Measurements from ENCODE around the gene AK4. TPM values are rescaled to one million over a fixed set of nuclear protein-coding genes. Genes with fewer than 3 reads are reported as not detected.

AK4 gene
- total and polyA plus RNA-seq, 2 experiments from 2014 or later: 65.4 to 110 TPM

DNA sequence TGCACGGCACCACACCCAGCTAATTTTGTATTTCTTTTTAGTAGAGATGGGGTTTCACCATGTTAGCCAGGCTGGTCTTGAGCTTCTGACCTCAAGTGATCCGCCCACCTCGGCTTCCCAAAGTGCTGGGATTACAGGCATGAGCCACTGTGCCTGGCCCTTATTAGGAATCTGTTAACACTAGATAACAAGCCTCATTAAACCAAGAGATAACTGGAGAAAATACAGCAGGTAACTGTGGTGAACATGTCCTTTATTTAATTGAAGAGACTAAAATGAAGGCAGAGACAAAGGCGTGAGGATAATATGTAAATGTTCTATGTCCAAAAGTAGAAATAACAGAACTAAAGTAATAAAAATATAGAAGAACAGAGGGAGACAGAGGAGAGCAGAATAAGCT is 89.5 kb downstream of the AK4 start:
- Histone ChIP-seq H3K9me3 (ENCODE audit: low read depth) (no peaks in the 10 kb centered on the region), H3F3A (ENCODE audit: insufficient read depth) (0 out of 2 replicates have a peak, but pooled peaks cover 3% of the 10 kb centered on the region), H3K9ac (no peak overlapping the region), H4K20me1 (ENCODE audit: insufficient read depth) (no peaks in the 10 kb centered on the region), H3K27me3 (replicated peaks; ENCODE audit: insufficient read depth) (no peaks in the 10 kb centered on the region), H3K4me2 (ENCODE audit: unreplicated experiment) (no peak overlapping the region), H3K36me3 (ENCODE audit: low read depth) (no peaks in the 10 kb centered on the region), H3K79me2 (ENCODE audit: insufficient read depth) (no peaks in the 10 kb centered on the region), H3K9me2 (ENCODE audit: insufficient read depth) (no peaks in the 10 kb centered on the region), H2AFZ (no peak overlapping the region), H3K27ac (no peak overlapping the region), H3K4me1 (ENCODE audit: insufficient read depth) (no peaks in the 10 kb centered on the region), H3K4me3 (no peak overlapping the region)
- WGBS, 2 experiments (ENCODE audit: low coverage in 1 of 2, low lambda C conversion rate in 2 of 2, missing lambda C conversion rate in 2 of 2): 78% methylated on average over 4 of the region's 4 CpGs
- TF ChIP-seq EZH2phosphoT487 (IDR thresholded peaks at IDR 0.05; ENCODE audit: insufficient read depth, low read depth) (no peak), EZH2 (IDR thresholded peaks at IDR 0.05; ENCODE audit: insufficient read depth, poor library complexity, severe bottlenecking) (no peak)
- DNase-seq: no peak
- in situ Hi-C loops (cut with MboI): loop anchor here (10.0 to 25.0 kb wide), 2 partner anchors 447 to 700 kb away; no protein-coding TSS in a partner anchor

DNA sequence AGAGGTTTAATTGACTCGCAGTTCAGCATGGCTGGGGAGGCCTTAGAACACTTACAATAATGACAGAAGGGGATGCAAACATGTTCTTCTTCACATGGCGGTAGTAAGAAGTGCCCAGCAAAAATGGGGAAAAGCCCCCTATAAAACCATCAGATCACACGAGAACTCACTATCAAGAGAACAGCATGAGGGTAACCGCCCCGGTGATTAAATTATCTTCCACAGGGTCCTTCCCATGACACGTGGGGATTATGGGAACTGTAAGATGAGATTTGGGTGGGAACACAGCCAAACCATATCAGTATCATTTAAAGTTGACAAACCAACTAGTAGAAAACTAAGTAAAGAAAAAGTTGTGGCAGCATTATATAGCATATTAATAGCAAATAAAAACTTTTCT is 90.0 kb downstream of the AK4 start:
- Histone ChIP-seq H3F3A (ENCODE audit: insufficient read depth) (0 out of 2 replicates have a peak, but pooled peaks cover 3% of the 10 kb centered on the region), H3K4me2 (ENCODE audit: unreplicated experiment) (no peak overlapping the region), H4K20me1 (ENCODE audit: insufficient read depth) (no peaks in the 10 kb centered on the region), H3K36me3 (ENCODE audit: low read depth) (no peaks in the 10 kb centered on the region), H3K9me2 (ENCODE audit: insufficient read depth) (no peaks in the 10 kb centered on the region), H3K79me2 (ENCODE audit: insufficient read depth) (no peaks in the 10 kb centered on the region), H2AFZ (no peak overlapping the region), H3K4me1 (ENCODE audit: insufficient read depth) (no peaks in the 10 kb centered on the region), H3K27me3 (replicated peaks; ENCODE audit: insufficient read depth) (no peaks in the 10 kb centered on the region), H3K27ac (no peak overlapping the region), H3K9ac (no peak overlapping the region), H3K4me3 (no peak overlapping the region), H3K9me3 (ENCODE audit: low read depth) (no peaks in the 10 kb centered on the region)
- WGBS, 2 experiments (ENCODE audit: low coverage in 1 of 2, low lambda C conversion rate in 2 of 2, missing lambda C conversion rate in 2 of 2): 55 to 56% methylated on average over 6 of the region's 6 CpGs
- no peak for TF ChIP-seq EZH2phosphoT487 (IDR thresholded peaks at IDR 0.05; ENCODE audit: insufficient read depth, low read depth)
- TF ChIP-seq EZH2 (IDR thresholded peaks at IDR 0.05; ENCODE audit: insufficient read depth, poor library complexity, severe bottlenecking): no peak
- in situ Hi-C loops (cut with MboI): loop anchor here (10.0 to 25.0 kb wide), 2 partner anchors 447 to 699 kb away; no protein-coding TSS in a partner anchor
- no peak for DNase-seq

DNA sequence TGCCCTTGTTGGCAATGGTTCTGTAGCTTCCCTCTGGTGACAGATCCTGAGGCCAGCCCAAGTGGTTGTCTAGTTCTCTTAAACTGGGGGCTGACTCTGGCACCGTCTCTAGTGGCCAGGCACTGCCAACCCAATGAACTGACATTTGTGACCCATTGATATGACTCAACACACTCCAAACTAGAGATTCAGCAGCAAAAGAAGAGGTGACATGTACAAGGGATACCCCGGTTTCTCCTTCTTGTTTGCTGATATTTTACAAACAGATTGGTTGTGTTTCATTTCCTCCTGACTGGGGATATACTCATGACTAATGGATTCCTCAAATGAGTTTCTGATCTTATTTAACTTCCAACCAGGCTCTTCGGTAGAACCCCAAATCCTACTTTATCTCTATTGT is 95.5 kb downstream of the AK4 start:
- no peaks in the 10 kb centered on the region for H3K9me2 ChIP-seq (ENCODE audit: insufficient read depth)
- no peaks in the 10 kb centered on the region for H3K36me3 ChIP-seq (ENCODE audit: low read depth)
- DNase-seq: no peak
- WGBS, 2 experiments (ENCODE audit: low coverage in 1 of 2, low lambda C conversion rate in 2 of 2, missing lambda C conversion rate in 2 of 2): 72 to 79% methylated on average over 3 of the region's 3 CpGs
- no peak overlapping the region for H3K27ac ChIP-seq
- no peaks in the 10 kb centered on the region for H3K27me3 ChIP-seq (replicated peaks; ENCODE audit: insufficient read depth)
- no peak overlapping the region for H2AFZ ChIP-seq
- peaks cover 13% of the 10 kb centered on the region for H3K4me1 ChIP-seq (ENCODE audit: insufficient read depth)
- H3F3A ChIP-seq (ENCODE audit: insufficient read depth): peaks cover 18% of the 10 kb centered on the region
- H3K4me3 ChIP-seq: no peak overlapping the region
- H3K79me2 ChIP-seq (ENCODE audit: insufficient read depth): no peaks in the 10 kb centered on the region
- H4K20me1 ChIP-seq (ENCODE audit: insufficient read depth): no peaks in the 10 kb centered on the region
- no peak overlapping the region for H3K9ac ChIP-seq
- no peak for TF ChIP-seq EZH2 (IDR thresholded peaks at IDR 0.05; ENCODE audit: insufficient read depth, poor library complexity, severe bottlenecking)
- no peak for TF ChIP-seq EZH2phosphoT487 (IDR thresholded peaks at IDR 0.05; ENCODE audit: insufficient read depth, low read depth)
- in situ Hi-C loops (cut with MboI): loop anchor here (25.0 kb wide), 1 partner anchor 694 kb away; no protein-coding TSS in a partner anchor
- H3K4me2 ChIP-seq (ENCODE audit: unreplicated experiment): no peak overlapping the region
- H3K9me3 ChIP-seq (ENCODE audit: low read depth): no peaks in the 10 kb centered on the region

DNA sequence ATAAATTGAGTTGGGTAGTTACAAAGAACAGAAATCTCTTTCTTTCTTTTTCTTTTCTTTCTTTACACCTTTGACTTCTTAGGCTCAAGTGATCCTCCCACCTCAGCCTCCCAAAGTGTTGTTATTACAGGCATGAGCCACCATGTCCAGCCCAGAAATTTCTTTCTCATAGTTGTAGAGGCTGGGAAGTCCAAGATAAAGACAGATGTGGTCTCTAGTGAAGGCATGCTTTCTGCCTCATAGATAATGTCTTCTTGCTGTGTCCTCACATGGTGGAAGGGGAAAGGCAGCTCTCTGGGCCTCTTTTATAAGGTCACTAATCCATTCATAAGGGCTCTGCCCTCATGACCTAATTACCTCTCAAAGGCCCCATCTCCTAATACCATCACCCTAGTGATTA is 97.3 kb downstream of the AK4 start:
- in situ Hi-C loops (cut with MboI): loop anchor here (25.0 kb wide), 1 partner anchor 692 kb away; no protein-coding TSS in a partner anchor
- no peak for DNase-seq
- no peak overlapping the region for H3K27ac ChIP-seq
- no peak overlapping the region for H3K4me3 ChIP-seq
- H3K27me3 ChIP-seq (replicated peaks; ENCODE audit: insufficient read depth): no peaks in the 10 kb centered on the region
- no peaks in the 10 kb centered on the region for H3K9me3 ChIP-seq (ENCODE audit: low read depth)
- no peaks in the 10 kb centered on the region for H3K79me2 ChIP-seq (ENCODE audit: insufficient read depth)
- H3K36me3 ChIP-seq (ENCODE audit: low read depth): no peaks in the 10 kb centered on the region
- no peak overlapping the region for H3K4me2 ChIP-seq (ENCODE audit: unreplicated experiment)
- peaks cover 18% of the 10 kb centered on the region for H3F3A ChIP-seq (ENCODE audit: insufficient read depth)
- H3K9ac ChIP-seq: no peak overlapping the region
- TF ChIP-seq EZH2 (IDR thresholded peaks at IDR 0.05; ENCODE audit: insufficient read depth, poor library complexity, severe bottlenecking) (no peak), EZH2phosphoT487 (IDR thresholded peaks at IDR 0.05; ENCODE audit: insufficient read depth, low read depth) (no peak)
- no peaks in the 10 kb centered on the region for H3K9me2 ChIP-seq (ENCODE audit: insufficient read depth)
- peaks cover 13% of the 10 kb centered on the region for H3K4me1 ChIP-seq (ENCODE audit: insufficient read depth)
- no peak overlapping the region for H2AFZ ChIP-seq
- H4K20me1 ChIP-seq (ENCODE audit: insufficient read depth): no peaks in the 10 kb centered on the region

Data from GM23248 (cell line).